Right renal pelvis (tissue), 4 donors: Measurements from ENCODE around the gene TLR5. TPM values are rescaled to one million over a fixed set of nuclear protein-coding genes. Genes with fewer than 3 reads are reported as not detected.
"Not testable (repeated sequence)": the region's sequence is repeated elsewhere in the genome, so short reads cannot be mapped to it uniquely, and the experiment has no call there.

Experiments
- DNase-seq, 4 donors: peaks; one replicate each; pipeline ENCODE4 v3.0.0-alpha.2; 2013; ENCODE audit warnings: low read depth in 4 of 4, low spot score in 3 of 4, missing footprints in 1 of 4
- polyA plus RNA-seq, 4 donors: library from polyadenylated mRNA; unstranded; fragments of 120-200 nt; gene quantifications; one replicate each; pipeline ENCODE4 v1.2.1, GENCODE V29; 2013; ENCODE audit not compliant: insufficient read length in 4 of 4

Gene TLR5, protein sequence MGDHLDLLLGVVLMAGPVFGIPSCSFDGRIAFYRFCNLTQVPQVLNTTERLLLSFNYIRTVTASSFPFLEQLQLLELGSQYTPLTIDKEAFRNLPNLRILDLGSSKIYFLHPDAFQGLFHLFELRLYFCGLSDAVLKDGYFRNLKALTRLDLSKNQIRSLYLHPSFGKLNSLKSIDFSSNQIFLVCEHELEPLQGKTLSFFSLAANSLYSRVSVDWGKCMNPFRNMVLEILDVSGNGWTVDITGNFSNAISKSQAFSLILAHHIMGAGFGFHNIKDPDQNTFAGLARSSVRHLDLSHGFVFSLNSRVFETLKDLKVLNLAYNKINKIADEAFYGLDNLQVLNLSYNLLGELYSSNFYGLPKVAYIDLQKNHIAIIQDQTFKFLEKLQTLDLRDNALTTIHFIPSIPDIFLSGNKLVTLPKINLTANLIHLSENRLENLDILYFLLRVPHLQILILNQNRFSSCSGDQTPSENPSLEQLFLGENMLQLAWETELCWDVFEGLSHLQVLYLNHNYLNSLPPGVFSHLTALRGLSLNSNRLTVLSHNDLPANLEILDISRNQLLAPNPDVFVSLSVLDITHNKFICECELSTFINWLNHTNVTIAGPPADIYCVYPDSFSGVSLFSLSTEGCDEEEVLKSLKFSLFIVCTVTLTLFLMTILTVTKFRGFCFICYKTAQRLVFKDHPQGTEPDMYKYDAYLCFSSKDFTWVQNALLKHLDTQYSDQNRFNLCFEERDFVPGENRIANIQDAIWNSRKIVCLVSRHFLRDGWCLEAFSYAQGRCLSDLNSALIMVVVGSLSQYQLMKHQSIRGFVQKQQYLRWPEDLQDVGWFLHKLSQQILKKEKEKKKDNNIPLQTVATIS
- polyA plus RNA-seq = 1 to 10 TPM; 4.6 to 7.2 (median 6.6) TPM

DNA sequence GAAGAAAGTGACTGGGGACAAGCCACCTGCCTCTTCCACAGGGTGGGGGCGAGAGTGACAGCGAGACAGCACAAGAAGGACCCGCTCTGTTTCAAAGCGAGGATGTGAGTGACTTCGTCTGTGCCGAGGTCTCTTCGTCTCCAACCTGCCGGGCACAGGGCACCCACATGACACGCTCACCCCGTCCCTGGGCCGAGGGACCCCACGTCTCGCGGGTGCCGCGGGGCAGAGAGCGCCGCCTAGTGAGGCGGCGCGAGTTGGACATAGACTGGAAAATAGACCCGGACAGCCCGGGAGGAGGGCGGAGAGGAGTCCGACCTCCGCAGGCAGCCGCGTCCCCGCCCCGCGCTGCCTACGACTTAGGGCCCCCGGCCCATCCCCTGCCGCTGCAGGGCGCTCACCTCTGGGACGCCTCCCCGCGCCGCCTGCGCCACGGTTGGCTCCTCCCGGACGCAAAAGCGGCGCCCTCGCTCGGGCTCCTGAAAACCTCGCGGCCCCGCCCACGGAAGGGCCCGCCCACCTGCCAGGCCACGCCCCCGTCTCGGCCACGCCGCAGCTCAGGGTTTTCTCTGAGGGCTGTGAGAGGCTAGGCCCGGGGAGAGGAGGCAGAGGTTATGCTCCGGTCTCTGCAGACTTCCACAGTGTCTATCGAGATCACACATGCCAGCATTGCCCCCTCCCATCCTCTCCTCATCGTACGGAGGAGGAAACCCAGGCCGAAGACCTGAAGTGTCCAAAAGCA, at the start of gene TLR5:
TLR5 (minus strand) TSS at position 454 of the 742 bp plus-strand sequence. CDS start 30,217 bp downstream, outside the sequence.
- peak in 3 of 4 donors; percentile 53 to 64 (median 56) for DNase-seq

DNA sequence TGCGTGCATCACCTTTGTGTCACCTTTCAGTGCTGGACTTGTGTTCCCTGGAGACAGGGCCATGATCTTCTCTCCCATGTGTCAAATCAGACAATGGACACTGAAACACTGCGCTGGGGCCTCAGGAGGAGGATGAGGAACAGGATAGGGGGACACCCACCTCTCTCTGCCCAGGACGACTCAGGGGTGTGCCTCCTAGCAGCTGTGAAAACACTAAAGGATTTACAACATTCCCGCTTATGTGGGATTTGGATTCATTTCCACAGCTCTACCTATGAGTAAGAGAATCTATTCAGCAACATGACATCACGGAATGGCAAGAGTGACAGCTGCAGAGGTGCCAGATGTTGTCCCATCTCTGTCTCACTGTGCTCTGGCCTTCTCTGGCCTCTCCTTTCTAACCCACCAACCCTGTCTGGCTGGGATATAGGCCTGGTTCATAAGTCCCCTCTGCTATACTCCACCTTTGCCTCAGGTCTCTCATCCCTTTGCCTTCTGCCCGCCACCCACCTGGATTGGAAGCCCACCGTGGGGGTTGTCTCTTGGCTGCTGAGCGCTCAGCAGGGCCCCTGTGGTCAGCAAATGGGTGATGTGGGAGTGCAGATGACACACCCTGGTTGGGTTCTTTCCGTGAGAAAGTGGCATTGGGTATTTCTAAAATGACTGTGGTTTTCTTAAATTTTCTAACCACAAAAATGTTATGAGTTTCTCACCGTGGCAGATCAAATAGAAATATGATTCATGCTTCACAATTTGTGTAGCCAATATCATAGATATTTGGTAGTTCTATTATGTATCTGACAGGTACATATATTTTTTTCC, 47.1 kb upstream of the TLR5 start:
- no peak for DNase-seq

DNA sequence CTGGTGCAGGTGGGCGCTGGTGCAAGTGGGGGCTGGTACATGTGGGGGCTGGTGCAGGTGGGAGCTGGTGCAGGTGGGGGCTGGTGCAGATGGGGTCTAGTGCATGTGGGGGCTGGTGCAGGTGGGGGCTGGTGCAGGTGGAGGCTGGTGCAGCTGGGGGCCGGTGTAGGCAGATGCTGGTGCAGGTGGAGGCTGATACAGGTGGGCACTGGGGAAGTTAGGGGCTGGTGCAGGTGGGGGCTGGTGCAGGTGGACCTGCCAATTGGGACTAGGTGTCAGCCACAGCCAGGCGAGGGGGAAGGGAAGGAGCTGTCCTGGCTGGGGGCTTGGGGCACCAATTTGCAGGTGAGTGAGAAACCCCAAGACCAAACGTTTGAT, 46.5 kb upstream of the TLR5 start:
- no peak for DNase-seq

DNA sequence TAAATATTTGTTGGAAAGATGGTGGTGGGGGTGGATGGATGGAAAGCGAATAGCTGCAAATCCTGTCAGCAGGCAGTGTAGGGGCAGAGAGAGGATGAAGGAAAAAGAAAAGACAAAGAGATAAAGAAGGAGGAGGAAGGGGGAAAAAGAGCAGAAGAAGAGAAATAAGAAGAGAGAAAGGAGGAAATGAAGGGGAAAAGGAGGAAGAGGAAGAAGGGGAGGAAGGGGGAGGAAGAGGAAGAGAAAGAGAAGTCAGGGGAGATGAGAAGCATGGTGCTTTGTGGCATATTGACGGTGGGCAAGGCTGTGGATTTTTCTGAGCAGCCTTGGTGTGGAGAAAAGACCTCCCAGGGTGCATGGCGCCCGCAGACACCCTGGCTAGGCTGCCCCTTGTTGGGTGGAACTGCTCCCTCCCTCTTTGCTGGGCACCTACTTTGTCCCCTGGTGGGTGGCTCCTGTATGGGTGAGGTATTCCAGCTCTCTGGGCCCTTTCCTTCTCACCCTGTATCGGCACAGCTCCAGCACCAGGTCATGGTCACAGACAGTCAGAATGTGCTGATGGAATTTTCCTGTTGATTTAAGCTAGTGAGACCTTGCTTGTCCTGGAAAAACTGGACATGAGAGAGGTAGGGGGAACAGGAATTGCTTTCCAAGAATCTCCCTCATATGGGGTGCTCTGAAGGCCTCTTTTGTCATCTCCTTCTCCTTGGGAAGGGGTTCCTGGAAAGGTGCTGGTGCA, 45.7 kb upstream of the TLR5 start:
- DNase-seq = no peak

DNA sequence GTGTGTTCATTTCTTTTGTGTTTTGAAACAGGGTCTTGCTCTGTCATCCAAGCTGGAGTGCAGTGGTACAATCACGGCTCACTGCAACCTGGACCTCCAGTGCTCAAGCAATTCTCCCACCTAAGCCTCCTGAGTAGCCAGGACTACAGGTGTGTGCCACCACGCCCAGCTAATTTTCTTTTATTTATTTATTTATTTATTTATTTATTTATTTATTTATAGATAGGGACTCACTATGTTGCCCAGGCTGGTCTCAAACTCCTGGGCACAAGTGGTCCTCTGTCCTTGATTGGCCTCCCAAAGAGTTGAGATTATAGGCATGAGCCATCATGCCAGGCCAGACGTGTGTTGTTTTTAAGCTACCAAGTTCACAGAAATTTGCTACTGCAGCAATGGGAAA, 43.8 kb upstream of the TLR5 start:
- no peak for DNase-seq

DNA sequence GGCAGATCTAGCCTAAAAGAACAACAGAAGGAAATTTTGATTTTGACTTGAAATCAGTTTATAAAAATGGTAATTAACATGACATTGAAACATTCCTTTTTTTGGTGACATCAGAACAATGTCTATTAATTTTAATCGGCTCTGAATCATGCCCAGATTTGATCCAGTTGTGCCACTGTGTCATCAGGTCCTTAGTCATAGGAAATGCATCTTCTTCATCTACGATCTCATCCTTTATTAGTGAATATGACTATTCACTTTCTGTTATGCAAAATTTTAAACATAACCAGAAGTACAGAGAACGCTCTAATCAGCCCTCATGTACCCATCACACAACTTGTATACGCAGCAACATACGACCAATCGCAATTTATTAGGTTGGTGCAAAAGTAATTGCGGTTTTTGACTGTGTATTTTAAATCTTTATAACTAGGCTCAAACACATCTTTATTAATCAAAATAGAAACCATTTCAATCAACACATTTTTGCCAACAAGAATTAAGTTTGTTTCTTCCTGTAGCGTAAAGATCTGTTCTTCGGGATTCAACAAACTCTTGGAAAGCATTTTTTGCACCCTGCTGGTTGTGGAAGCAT, 40.3 kb upstream of the TLR5 start:
- no peak for DNase-seq

DNA sequence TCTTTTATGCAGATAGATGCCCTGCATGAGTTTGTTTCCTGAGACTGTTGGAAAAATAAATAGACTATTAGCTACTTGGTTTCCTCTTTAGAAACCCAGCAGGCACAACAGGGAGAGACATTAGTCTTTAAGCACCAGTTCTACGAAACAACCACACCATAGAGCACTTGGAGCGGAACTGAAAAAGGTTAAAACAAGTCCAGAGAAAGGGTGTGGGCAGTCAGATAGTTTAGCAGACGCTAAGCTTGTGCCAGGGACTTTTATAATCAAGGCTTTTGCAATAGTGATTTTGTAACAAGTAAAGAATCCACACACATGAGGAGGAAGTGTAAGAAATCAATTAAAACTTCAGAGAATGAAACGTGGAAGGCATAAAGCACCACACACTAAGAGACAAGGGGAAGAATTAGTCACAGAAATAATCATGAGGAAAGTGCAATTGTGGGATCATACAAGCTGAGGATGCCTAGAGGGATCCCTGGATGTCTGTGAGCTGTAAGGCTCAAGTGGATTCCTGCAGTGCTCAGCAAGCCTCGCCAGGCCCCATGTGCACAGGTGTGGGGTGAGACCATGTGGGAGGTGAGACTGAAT, 37.8 kb upstream of the TLR5 start:
- no peak for DNase-seq

DNA sequence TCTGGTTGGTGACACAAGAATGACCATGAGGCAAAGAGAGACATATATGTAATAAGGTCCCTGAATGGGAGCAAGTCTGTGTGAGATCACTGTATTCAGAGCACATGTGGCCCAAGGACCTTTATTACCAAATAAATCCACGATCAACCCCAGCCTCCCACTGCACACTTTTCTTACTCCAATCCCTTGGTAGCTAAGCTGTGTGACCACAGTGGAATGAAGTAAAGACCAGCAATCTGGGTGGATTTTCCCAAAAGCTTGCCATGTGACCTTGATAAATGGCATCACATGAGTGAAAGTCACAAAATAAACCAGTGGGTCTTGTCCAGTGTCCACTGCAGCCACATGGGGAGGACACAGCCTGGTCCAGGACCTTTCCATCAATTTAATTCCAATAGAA, 36.7 kb upstream of the TLR5 start:
- no peak for DNase-seq

DNA sequence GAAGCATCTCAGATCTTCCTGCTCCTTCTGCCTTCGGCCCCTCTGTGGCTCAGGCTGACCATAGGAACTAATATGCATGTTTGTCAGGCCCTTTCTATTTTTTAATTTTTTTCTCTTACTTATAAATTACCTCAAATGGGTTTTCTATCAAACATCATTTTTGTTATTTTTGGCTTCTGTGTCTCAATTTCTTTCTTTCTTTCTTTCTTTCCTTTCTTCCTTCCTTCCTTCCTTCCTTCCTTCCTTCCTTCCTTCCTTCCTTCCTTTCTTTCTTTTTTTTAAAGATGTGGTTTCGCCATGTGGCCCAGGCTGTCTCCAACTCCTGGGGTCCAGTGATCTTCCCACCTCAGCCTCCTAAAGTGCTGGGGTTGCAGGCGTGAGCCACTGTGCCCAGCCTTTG, 36.2 kb upstream of the TLR5 start:
- no peak for DNase-seq

DNA sequence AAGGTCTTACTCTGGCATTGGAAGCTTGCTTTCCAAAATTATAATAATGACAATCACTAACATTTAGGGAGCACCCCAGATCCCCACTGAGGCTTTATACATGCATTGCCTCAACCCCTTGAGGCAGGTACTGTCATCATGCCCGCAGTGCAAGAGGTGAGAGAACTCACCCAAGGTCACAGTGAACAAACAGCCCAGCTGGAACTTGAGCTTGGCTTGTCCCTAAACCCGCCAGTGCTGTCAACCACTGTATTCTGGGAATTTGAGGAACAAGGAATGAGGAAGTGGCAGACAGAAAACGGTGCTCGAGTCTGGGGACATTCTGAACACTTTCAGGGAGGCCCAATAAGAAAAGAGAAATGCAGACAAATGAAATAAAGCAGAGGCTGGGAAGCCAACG, 34.6 kb upstream of the TLR5 start:
- no peak for DNase-seq

DNA sequence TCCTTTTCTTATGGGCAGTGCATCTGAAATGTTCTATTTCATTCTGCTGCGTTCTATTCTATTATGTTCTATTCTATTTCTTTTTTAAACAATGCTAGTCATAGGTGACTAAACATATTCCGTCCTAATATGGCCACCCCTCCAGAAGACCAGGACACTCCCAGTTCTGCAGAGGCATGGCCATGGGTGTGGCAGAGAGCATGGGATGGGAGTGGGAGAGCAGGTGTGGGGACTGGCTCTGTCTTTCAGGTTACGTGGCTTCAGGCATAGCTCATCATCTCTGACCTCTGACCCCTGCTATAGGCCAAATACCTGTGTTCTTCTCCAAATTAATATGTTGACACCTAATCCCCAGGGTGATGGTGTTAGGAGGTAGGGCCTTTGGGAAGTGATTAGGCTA, 33.4 kb upstream of the TLR5 start:
- DNase-seq = no peak

DNA sequence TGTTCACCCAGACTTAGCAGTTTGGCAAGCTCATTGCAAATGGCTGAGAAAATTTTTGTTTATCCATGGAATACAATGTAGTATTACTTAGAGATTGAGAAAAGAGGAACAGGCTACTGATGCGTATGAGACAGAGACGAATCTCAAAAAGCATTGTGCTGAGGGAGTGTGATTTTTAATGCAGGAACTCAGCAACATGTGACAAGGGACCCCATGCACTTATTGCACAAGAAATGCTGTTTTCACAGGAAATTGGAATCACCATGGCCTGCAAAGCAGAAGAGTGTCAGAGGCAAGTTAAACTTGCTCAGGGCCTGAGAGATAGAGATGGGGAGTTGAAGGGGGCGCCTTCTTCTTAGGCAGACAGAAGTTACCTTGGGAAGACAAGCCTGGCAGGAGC, 32.6 kb upstream of the TLR5 start:
- no peak for DNase-seq

DNA sequence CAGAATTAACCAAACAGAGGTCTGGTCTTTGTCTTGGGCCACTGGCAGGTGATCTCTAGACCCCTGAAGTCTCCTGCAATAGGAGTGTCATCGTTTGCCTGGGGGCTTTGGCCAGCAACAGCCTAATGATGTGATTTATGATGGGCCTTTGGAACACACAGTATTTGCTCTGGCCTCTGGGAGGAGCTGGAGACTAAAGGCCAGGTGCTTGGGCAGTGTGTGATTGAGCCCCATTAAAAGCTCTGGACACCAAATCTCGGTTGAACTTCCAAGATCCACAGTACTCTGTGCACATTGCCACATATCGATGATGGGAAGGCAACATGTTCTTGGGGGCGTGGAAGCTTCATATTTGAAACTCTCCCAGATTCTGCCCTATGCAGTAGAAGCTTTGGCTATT, 32.0 kb upstream of the TLR5 start:
- no peak for DNase-seq

DNA sequence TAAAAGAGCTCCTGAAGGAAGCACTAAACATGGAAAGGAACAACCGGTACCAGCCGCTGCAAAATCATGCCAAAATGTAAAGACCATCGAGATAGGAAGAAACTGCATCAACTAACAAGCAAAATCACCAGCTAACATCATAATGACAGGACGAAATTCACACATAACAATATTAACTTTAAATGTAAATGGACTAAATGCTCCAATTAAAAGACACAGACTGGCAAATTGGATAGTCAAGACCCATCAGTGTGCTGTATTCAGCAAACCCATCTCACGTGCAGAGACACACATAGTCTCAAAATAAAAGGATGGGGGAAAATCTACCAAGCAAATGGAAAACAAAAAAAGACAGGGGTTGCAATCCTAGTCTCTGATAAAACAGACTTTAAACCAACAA, 26.4 kb upstream of the TLR5 start:
- DNase-seq = not testable (repeated sequence)

DNA sequence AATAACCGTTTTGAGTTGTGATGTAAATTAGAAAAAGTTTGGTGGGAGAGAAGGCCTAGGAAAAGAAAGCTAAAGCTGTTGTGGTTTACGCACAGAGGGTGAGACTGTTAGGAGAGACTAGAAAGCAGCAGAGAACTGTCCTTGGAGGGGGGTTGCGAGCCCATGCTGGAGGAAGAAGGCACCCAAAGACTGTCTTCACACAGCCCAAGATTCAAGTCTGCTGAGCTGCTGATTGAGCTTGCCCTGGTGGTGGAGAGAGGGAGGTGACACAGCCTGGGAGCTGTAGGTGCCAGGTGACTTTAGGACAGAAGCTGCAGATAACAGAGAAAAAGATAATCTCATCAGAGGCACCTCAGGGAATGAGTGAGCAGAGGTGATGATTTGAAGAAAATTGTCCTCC, 18.3 kb upstream of the TLR5 start:
- no peak for DNase-seq

DNA sequence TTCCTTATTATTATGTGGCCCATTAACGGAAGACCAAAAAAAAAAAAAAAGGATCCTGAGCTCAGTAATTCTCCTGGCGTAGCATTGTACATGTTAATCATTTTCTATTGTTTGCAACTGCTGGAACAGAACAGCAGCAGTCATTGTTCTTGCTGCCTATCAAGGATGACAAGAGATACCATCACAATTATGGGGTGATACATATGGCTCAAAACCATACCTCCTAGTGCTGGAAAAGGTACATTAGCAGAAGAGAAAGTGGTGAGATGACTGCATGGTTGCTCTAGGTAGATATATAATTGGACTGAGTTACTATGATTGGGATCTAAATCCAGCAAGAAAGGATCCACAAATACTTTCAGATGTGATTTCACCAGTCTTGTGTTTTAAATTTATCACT, 13.3 kb upstream of the TLR5 start:
- no peak for DNase-seq

DNA sequence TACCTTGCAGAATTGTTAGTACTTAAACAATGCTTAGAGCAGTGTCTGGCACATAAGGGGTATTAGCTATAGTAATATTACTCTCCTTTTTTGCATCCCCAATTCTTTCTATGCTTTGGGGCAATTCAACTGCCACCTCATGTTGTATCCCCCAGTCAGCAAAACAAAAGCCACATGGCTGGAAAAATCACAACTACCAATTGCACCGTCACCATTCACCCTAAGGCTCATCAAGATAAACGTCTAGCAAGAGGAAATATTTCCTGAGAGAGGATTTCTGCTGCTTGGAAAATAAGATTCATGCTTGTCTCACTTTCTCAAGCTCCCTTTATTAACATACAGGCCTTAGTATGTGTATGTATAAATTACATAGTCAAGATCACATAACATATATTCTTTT, 12.1 kb upstream of the TLR5 start:
- DNase-seq = no peak

DNA sequence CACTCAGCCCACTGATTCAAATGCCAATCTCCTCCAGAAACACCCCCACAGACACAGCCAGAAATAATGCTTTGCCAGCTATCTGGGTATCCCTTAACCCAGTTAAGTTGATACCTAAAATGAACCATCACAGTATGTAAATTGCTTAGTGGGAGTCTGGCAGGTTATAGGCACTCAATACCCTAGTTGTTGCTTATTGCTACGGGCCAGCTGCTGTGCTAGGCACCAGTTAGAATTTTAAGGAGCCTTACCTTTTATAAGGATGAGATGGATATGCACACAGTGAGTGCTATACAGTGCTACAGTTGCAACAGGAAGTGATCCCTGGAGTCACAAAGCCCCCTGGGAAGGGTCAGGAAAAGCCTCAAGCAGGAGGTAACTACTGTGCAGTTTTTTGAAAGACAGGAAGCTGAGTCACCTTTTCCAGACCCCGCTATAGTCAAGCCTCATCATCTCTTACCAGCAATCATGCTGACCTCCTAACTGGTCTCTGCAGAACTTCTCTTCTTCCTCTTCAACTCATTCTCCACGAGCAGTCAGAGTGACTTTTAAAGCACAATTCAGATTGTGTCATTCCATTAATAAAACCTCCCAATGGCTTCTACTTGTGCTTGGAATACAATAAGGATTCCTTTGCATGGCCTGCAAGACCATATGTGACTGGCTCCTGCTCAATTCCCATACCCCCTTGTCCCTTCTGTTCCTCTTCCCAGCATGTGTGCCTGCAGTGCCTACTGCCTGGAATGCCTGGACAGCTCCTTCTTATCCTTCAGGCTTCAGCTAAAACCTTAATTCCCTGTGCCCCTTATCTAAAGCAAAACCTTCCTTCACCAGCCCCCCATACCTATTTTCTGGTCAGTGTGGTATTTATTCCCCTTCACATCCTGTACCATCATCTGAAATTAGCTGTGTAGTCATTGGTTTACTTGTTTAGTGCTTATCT, 10.4 kb upstream of the TLR5 start:
- DNase-seq = no peak
